ENCODE data around the gene THUMPD3.

The THUMPD3 gene

DNA sequence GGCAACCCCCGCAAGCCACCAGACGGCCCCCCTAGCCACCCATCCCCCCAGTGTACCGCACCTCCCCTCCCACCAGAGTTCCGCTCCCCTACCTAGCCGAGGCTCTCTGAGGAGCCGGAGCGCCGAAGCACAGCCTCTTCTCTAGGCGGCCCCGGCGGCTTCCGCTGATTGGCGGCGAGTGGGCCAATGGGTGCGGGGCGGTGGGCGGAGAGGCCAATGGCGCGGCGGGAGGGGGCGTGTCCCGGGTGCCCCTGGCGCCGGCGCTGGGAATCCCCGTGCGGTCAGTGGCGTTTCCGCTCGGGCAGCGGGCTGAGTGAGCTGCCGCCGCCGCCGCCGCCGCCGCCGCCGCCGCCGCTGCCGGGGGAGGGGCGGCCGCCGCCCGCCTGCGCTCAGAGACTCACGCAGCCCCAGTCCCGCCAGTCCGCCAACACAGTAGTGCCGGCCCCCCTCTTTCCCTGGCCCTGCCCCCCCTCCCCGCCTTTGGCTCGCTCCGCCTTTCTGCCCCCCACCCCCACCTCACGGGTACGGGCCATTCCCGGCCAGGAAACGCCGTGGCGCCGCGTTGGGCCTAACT is 34.6 kb downstream of the THUMPD3 start, which contains the start of gene SETD5:
SETD5 (plus strand) TSS at position 284 of the 574 bp plus-strand sequence. CDS start 31,324 bp downstream, outside the sequence.
- DNase-seq (ENCODE audit: low spot score), result peak; percentile 93

DNA sequence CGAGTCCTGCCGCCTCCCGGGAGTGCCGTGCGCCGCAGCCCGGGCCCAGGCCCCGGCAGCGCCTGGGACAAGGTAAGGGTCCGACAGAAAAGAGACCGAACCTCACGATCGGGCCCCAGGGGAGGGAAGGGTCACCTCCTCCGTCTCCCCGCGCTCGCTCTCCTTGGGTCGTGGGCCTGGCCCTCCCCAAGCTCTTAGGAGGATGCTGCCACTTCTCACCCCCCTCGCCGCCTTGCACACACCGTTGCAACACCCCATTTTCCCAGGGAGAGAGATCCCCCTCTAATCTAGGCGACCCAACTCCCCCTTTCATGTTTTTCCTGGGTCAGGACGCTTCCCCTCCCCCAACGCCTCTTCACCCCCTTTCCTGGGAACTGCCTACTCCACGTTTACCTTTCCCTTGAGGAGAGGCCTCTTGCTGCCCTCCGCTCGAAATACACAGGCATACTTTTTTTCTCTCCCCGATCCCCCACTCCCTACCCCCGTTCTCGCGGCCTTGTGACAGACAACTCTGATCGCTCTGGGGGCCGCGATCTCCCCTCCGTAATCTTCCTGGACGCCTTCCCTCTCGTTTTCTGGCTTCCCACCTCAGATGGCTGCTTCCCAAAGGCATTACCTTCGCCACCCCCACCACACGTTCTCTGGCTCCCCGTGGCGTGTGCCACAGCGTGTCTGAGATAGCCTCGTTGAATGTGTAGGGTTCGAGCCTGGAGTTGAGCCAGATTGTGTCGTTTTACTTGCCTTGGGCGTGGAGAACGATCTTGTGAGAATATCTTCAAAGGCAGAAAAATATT is 35.2 kb downstream of the THUMPD3 start:
- DNase-seq (ENCODE audit: low spot score), result no peak

DNA sequence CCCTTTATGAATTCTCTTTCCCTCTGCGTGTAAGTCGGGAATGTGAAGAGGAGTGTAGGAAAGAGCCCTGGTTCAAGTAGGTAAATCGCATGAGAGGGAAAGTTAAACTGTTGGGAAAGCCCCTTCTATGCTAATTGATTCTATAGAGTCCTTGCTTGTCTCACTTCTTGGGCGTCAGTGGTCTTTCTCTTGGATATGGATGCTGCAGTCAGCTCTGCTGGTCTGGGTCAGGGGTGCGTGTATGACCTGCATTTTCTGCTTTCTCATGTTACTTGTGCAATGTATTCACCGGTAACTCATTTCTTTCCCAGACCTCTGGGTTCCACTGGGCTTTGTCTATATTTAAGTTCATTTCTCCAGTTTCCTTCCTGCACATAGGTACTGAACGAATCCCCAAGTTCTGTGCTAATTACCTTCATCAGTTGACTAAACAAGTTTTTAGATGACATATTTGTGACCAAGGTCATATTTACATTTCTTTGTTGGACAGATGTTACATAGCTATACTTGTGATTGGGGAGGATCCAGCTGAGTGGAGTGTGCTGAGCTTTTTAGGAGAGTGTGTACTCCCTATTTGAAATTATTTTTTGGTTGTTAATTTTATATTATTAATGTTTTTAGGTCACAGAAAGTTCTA is 36.0 kb downstream of the THUMPD3 start:
- no peak for DNase-seq (ENCODE audit: low spot score)

DNA sequence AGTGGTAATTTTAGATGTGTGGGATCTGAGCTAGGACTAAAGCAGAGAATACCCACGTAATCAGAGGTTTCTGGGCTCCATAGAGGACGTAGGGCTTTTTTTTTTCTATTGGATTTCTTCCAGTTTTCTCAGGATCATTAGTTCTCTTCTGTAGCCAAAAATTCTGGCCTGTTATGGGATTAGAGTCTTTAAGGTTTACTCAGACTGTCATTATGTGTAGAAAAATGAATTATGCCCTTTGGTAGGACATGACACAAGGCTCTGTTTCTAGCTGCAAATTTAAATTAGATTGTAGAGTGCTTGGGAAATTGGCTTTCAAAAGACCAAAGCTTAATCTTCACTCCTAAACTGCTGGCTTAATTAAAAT is 36.5 kb downstream of the THUMPD3 start:
- no peak for DNase-seq (ENCODE audit: low spot score)

DNA sequence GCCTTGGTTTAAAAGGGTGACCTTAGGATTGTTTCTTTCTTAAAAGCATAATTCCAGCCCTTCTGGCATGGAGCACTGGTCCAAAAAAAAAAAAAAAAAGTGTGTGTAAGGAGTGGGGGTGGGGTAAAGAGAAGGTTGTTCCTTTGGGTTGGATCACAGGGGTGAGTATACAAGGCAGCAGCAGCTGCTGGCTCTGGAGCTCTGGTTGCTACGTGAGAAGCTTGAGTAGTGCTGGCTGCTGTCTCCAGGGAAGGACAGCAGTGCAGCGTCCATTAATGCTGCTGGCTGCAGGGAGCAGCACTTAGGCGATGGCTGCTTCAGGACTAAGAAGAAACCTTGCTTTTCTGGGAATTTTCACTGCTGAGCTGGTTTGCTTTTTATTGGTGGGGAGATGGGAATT is 36.9 kb downstream of the THUMPD3 start:
- DNase-seq (ENCODE audit: low spot score), result peak; percentile 81

DNA sequence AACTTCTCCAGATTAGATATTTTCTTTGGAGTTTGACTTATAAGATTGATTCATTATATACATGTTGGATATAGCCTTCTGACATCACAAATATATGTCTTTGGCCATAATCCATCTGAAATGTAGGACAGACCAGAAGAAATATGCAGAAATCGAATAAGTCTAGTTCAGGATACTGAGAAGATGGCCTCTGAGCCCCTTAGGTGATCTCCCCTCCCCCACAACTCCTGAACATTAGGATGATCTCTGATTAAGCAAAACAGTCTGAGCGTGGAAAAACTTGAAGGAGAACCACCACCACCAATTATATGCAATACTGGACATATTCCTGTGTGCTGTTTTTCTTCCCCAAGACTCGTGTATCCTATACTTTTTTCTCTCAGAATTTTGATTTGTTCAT is 37.8 kb downstream of the THUMPD3 start:
- no peak for DNase-seq (ENCODE audit: low spot score)

DNA sequence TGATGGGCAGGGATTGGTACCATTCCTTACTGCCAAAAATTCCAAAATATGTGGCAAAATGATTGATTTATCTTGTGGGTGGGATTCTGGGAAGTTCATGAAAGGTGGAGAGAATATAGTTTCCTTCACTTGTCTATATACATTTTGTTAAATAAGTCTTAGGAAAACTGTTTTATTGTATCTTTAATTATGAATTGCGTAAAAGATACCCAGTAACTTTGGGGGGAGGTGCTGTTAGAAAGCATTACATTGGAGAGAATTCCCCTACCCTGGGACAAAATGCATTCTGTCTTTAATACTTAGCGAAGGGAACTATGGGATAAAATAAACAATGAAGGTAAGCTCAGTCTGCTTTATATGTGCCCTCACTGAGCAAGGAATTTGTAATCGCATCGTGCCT is 39.1 kb downstream of the THUMPD3 start:
- no peak for DNase-seq (ENCODE audit: low spot score)

DNA sequence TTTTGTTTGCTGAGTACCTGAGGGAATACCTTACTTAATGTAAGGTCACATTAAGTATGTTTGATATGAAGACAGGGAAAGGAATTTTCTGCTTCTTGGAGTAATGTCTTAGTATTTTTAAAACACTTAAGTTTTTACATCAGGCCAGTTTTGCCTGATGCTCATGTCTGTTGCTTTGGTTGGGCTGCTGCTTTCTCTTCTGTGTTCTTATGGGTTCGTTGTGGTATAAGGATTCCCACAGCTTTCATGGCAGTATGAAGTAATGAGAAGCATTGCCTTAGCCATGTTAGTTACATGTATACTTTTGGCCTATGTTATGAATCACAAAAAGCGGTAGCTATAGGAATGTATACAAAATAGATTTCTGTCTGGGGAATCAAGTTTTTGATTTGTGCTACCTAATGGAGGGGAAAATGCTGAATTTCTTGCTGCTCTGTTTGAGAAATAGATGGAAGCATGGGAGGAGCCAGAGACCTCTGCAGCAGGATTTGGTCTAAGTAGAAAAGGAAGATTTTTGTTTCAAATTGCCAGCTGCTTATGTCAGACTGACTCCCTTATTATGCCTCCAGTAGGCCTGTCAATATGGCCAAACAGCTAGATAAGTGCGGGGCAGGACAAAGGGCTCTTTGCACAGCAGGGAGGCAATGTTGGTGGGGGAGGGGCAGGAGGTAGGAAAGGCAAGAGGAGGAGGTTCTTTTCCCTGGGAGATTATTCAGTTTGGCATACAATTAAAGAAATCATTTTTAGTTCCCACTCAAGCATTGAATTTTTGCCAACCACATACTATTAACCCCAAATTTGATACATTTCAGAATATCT is 39.8 kb downstream of the THUMPD3 start:
- no peak for DNase-seq (ENCODE audit: low spot score)

DNA sequence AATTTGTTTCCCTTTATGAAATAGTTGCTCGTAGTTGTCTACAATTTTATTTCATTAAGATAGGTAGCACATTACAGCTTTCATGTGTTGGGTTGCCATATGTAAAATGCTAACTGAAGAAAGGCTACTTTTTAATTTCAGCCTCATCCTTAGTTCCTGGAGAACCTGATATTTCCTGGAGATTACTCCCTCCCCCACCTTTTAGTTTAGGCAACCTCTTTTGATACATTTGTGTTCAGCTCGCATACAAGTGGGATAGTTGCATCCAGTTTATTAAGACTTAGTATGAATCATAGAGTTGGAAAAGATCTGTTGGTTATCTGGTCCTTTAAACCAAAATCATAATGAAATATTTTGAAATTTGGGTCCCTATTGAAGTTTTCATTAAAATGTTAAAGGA is 40.6 kb downstream of the THUMPD3 start:
- DNase-seq (ENCODE audit: low spot score), result no peak

DNA sequence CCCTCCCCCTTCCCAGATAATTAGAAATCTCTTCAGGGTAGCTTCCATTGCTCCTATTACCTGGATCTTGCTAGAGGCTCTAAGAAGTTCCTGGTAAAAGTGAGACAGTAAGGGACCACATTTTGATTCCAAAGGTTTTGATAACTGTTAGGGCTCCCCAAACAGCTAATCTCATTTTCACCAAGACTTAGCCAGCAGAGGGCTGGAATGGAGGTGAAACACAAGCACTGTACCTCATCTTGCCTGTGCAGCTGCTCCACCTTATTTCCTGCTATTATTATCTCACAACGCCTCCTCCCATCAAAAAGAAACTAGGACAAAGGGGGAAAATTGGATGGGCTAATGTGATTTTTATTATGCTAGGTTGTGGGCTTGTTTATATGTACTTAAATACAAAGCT is 41.8 kb downstream of the THUMPD3 start:
- DNase-seq (ENCODE audit: low spot score), result no peak

DNA sequence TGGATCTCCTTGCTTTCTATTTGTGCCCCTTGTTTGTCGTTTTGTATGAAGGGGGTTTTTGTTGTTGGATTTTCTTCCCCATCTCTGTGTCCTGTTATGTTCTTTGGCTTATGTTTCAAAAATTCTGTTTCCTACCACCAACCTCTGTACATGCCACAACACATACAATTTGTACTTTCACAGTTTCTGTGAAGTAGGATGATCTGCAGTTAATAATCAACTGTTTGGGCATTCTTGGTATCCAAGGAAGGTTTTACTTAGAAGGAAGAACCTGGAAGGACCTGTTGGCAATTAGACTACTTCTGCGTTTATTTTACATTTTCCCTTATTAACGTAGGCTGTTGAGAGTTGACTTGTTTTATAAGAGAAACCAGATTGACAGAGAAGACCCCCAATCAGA is 42.9 kb downstream of the THUMPD3 start:
- no peak for DNase-seq (ENCODE audit: low spot score)

DNA sequence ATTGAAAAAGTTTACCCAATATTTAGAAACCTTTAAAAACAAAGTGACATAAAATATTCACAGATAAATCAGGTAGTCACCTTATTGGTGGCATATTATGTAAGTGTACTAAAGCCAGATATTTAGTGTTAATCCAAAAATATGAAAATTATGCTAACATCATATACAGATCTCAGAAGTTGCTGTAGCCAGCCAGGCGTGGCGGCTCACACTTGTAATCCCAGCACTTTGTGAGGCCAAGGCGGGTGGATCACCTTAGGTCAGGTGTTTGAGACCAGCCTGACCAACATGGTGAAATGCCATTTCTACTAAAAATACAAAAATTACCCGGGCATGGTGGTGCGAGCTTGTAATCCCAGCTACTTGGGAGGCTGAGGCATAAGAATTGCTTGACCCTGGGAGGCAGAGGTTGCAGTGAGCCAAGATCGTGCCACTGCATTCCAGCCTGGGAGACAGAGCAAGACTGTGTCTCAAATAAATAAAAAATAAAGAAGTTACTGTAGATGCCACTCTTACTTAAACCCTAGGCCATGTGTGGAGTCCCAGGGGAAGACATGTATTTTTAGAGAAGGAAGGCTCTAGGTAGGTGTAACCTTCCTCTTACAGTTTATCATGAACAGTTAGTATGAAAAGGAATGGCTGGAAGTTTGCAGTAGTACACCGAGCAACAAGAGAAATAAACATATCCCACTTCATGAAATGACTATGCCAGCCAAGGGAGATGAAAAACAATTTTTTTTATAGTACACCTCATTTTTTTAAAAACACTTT is 44.2 kb downstream of the THUMPD3 start:
- no peak for DNase-seq (ENCODE audit: low spot score)

DNA sequence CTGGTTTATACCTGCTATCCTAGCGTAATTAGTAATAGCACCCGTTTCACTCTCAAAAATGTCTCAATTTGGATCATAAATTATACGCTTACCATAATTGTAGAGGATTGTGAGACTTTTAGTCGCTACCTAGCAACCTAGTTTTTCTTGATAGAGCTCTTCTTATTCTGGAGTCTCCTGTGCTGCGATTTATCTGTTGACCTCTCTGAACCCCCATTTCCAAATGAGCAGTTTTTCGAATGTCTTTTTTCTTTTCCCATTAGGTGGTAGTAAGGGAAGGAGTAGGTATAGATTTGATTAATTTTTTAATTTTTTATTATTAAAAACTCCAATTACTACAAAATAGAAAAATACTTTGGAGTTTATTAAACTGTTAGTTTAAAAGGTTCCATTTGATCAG is 45.2 kb downstream of the THUMPD3 start:
- no peak for DNase-seq (ENCODE audit: low spot score)

DNA sequence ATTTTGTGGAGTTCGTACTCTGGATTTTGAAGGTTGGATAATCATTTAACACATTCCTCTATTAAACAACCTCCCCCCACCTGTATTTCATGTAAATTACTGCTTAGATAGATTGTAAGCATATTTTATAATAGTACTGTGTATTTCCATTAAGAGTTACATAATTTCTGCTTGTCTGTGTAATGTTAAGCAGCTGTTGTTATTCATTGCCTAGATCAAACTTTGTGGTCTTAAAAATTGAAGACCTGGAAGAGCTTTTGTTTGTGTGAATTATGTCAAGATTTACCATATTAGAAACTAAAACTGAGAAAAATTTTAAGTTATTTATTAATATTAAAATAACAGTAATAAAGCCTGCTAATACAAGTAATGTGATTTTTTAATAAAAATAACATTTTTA is 45.7 kb downstream of the THUMPD3 start:
- no peak for DNase-seq (ENCODE audit: low spot score)

DNA sequence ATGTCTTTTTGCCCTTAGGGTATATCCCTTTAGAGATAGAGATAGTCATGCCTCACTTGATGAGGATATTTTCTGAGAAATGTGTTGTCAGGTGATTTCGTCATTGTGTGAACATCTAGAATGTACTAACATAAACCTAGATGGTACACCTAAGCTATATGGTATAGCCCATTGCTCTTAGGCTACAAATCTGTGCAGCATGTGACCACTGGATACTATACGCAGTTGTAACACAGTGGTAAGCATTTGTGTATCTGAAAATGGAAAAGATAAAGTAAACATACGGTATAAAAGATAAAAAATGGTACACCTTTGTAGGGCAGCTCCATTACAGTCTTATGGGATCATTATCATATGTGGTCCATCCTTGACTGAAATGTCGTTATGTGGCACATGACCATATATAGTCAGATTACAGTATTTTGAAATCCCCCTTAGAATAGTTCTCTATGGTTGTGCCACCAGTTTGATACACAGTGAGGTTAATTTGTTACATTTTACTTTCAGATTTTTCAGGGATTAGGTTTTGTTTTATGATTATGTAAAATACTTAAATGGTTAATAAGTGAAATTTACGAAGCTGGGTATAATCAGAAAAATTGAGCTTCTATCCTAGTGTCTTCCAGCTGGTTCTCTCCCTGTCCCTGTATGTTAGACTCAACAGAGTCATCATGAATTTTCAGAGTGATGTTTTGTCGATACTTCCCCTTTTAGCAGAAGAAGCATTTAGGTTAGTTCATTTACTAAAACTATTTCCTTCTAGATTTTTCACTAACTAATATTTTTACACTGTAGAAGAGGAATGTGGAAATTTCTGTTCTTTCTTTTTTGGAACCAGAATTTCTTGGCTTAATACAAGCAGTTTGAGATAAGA is 47.4 kb downstream of the THUMPD3 start:
- DNase-seq (ENCODE audit: low spot score), result no peak

DNA sequence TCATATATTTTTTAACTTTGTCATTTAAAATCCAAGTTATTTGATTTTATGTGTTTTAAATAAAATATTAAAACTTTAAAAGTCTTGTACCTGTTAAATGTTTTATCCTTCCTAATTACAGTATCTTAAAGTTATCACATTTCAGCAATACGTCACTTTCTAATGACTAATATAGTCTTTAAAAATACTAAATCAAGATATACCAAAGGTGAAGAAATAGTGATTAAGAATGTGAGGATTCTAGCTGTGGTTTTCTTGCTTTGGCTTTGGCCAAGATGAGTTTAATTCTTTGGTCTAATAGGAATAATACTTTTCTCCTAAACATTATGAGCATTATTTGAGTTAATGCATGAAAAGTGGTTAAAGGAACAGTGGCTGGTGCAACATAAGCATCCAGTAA is 48.4 kb downstream of the THUMPD3 start:
- no peak for DNase-seq (ENCODE audit: low spot score)

DNA sequence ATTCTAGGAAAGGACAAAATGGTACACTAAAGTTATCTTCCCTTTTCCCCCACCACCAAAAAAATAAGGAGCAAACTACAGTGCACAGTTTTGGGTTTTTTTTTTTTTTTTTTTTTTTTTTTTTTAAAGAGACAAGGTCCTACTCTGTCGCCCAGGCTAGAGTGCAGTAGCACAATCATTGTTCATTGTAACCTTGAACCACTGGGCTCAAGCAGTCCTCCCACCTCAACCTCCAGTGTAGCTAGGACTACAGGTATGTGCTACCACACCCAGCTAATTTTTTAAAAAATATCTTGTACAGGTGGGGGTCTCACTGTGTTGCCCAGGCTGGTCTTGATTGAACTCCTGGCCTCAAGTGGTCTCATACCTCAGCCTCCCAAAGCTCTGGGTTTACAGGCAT is 49.4 kb downstream of the THUMPD3 start:
- no peak for DNase-seq (ENCODE audit: low spot score)

DNA sequence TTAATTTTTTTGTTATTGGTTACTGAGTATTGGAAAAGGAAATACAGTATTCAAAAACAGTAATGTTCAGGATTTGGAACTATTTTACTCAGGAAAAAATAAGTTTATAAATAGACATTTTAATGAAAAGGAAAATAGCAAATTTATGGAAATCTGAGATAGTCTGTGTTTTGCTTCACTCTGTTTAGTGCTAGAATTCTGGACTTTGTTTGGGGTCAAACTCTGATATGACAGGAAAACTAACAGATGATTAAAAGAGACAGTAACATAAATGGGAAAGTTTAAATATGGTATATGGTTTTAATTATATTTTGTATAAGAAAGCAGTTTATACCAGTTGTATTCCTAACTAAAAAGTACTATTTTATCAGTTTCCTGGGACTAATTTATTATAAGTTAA is 52.0 kb downstream of the THUMPD3 start:
- DNase-seq (ENCODE audit: low spot score), result no peak

DNA sequence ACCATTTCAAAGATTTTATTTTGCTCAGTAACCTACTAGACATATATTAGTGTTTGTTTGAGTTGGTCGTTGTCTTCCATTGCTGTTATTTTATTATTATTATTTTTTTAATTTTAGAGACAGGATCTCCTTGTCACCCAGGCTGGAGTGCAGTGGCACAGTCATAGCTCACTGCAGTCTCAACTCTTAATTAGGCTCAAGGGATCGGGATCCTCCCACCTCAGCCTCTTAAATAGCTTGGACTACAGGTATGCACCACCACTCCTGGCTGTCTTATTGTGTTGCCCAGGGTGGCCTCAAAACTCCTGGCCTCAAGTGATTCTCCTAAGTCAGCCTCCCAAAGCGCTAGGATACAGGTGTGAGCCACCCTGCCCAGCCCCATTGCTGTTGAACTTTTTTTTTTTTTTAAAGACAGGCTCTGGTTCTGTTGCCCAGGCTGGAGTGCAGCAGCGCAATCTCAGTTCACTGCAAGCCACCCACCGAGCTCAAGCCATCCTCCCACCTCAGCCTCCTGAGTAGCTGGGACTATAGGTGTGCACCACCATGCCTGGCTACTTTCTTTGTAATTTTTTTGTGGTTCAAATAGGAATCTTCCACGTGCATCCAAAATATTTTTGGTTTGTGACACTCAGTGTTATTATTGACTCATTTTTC is 52.8 kb downstream of the THUMPD3 start:
- DNase-seq (ENCODE audit: low spot score), result no peak

DNA sequence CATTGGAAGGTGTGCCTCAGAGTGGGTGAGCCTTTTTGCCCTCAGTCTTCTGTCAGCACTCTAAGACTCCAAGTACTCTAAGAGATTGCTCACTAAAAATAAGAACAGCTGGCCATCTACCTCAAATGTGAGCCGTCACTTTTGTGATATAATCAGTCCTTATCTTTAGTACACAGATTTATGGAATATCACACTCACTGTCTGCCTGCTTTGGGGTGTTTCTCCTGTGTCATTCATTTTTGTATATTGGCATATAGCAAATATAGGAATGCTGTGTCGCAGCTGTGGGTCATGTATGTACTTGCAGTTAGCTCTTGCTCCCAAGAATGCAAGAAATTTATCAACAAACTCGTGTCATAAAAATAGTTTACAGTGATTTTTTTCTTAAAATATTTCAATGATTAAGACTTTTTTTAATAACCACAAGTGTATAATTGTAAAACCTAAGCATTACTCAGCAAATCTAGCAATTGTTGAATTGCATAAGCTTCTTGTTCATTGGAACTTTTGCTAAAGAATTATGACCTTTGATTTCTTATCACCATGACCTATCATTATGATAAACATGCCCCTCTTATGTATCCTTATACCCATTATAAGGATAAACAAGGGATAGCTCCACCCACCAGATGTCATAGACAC is 53.4 kb downstream of the THUMPD3 start:
- DNase-seq (ENCODE audit: low spot score), result no peak

All from AG08395 (cell line).